Measurements from ENCODE around the gene FGF12. TPM values are rescaled to one million over a fixed set of nuclear protein-coding genes. Genes with fewer than 3 reads are reported as not detected.

Gene FGF12
- total RNA-seq, 2 experiments from 2014 or later: not detected

- intact Hi-C loops (cut with micrococcal nuclease): no loop called here
- ATAC-seq: no peak
- H3K4me1 Mint-ChIP-seq (ENCODE audit: low read depth): no peaks in the 10 kb centered on the region
These were observed 245.7 kb downstream of the FGF12 start for GRCh38 chr3:192481638-192482037.

GRCh38 chr3:192467230-192468140 is 259.9 kb downstream of the FGF12 start:
- ATAC-seq: peak; percentile 90
- peak; percentile 80 for TF ChIP-seq CTCF (IDR thresholded peaks at IDR 0.05)
- ChIA-PET CTCF (interaction anchor here (0.8 to 3.6 kb wide), 6 partner anchors 7 to 346 kb away, joined by 3 to 14 read pairs (median 3); no protein-coding TSS in a partner anchor), POLR2A (no interaction called here)
- Mint-ChIP-seq H3K9me3 (no peaks in the 10 kb centered on the region), H3K36me3 (ENCODE audit: low read depth) (no peaks in the 10 kb centered on the region), H3K27ac (no peak overlapping the region), H3K27me3 (peaks cover 8% of the 10 kb centered on the region), H3K4me3 (no peak overlapping the region), H3K4me1 (ENCODE audit: low read depth) (no peaks in the 10 kb centered on the region)
- intact Hi-C loops (cut with micrococcal nuclease): loop anchor here (5.0 to 10.0 kb wide), 2 partner anchors 335 to 577 kb away; no protein-coding TSS in a partner anchor
- DNase-seq: peak; percentile 55

More at GRCh38 chr3:192481638-192482037, 245.7 kb downstream of the FGF12 start:
- TF ChIP-seq CTCF (IDR thresholded peaks at IDR 0.05): no peak
- POLR2A ChIA-PET: no interaction called here
- Mint-ChIP-seq H3K27ac (no peak overlapping the region), H3K27me3 (peaks cover 5% of the 10 kb centered on the region), H3K4me3 (no peak overlapping the region), H3K36me3 (ENCODE audit: low read depth) (no peaks in the 10 kb centered on the region), H3K9me3 (no peaks in the 10 kb centered on the region)
- CTCF ChIA-PET: no interaction called here
- no peak for DNase-seq

GRCh38 chr3:192449036-192449435 is 278.3 kb downstream of the FGF12 start:
- POLR2A ChIA-PET: no interaction called here
- intact Hi-C loops (cut with micrococcal nuclease): no loop called here

GRCh38 chr3:192445770-192446644 is 281.3 kb downstream of the FGF12 start:
- ATAC-seq: no peak
- H3K4me1 Mint-ChIP-seq (ENCODE audit: low read depth): no peaks in the 10 kb centered on the region
- H3K4me3 Mint-ChIP-seq: no peak overlapping the region
- peaks cover 9% of the 10 kb centered on the region for H3K27me3 Mint-ChIP-seq
- H3K36me3 Mint-ChIP-seq (ENCODE audit: low read depth): no peaks in the 10 kb centered on the region
- TF ChIP-seq CTCF (IDR thresholded peaks at IDR 0.05): no peak
- H3K9me3 Mint-ChIP-seq: no peaks in the 10 kb centered on the region
- ChIA-PET POLR2A (no interaction called here), CTCF (interaction anchor here (1.1 to 3.9 kb wide), 4 partner anchors 11 to 257 kb away, joined by 3 to 45 read pairs (median 20); no protein-coding TSS in a partner anchor)
- no peak overlapping the region for H3K27ac Mint-ChIP-seq
- no peak for DNase-seq
- intact Hi-C loops (cut with micrococcal nuclease): no loop called here

More at GRCh38 chr3:192449036-192449435, 278.3 kb downstream of the FGF12 start:
- H3K36me3 Mint-ChIP-seq (ENCODE audit: low read depth): no peaks in the 10 kb centered on the region
- H3K9me3 Mint-ChIP-seq: no peaks in the 10 kb centered on the region
- no peak overlapping the region for H3K4me3 Mint-ChIP-seq
- no peaks in the 10 kb centered on the region for H3K4me1 Mint-ChIP-seq (ENCODE audit: low read depth)
- no peak for TF ChIP-seq CTCF (IDR thresholded peaks at IDR 0.05)
- peaks cover 9% of the 10 kb centered on the region for H3K27me3 Mint-ChIP-seq
- DNase-seq: no peak
- CTCF ChIA-PET: interaction anchor here (0.7 to 1.7 kb wide), 3 partner anchors 14 to 34 kb away, joined by 3 read pairs; no protein-coding TSS in a partner anchor
- ATAC-seq: no peak
- no peak overlapping the region for H3K27ac Mint-ChIP-seq

All from activated CD8-positive, alpha-beta T cell treated with anti-CD3 and anti-CD28 coated beads for 36 hours (primary cell).